A673 (cell line): ENCODE results near the gene LRRIQ4. TPM values are rescaled to one million over a fixed set of nuclear protein-coding genes. Genes with fewer than 3 reads are reported as not detected.

Experiments
- BruUV-seq: library from RNA; stranded (reverse); fragments of 400-500 nt; replicated peaks from 2 replicates; lab custom pipeline; 2021; lab: Mats Ljungman, UMichigan
- CTCF ChIA-PET: fragments of 300-600 bp; sonication (Branson Sonifier 250); formaldehyde crosslinking; loops from one replicate; lab custom pipeline; 2022; ENCODE audit warnings: antibody characterized with exemption; lab: Charles Lee
- POLR2A ChIA-PET: fragments of 300-600 bp; sonication (Branson Sonifier 250); formaldehyde crosslinking; loops from one replicate; lab custom pipeline; 2022; ENCODE audit warnings: antibody characterized with exemption; ENCODE audit not compliant: low non-redundant PET; lab: Charles Lee
- DNase-seq: peaks from one replicate; pipeline ENCODE4 v3.0.0-alpha.2; 2015; ENCODE audit warnings: low spot score
- H3K27ac ChIP-seq: fragments of 200-600 bp; sonication (generic); 2 replicates; pipeline ENCODE4 v1.5.1; 2016; ENCODE audit warnings: mixed run types, low read depth, mild to moderate bottlenecking, mixed read lengths, antibody characterized with exemption, low read length; ENCODE audit not compliant: poor library complexity, severe bottlenecking
- H3K27me3 ChIP-seq: fragments of 200-600 bp; sonication (generic); replicated peaks from 2 replicates; pipeline ENCODE4 v1.6.1; 2017; ENCODE audit warnings: mixed run types, low read depth, mild to moderate bottlenecking, mixed read lengths, antibody characterized with exemption, low read length; ENCODE audit not compliant: insufficient read depth, poor library complexity
- H3K36me3 ChIP-seq: fragments of 200-600 bp; sonication (generic); 2 replicates; pipeline ENCODE4 v1.6.1; 2016; ENCODE audit warnings: mixed run types, mild to moderate bottlenecking, mixed read lengths, antibody characterized with exemption, low read length; ENCODE audit not compliant: insufficient read depth, poor library complexity, severe bottlenecking
- H3K4me1 ChIP-seq: fragments of 200-600 bp; sonication (generic); 2 replicates; pipeline ENCODE4 v1.6.1; 2017; ENCODE audit warnings: mixed run types, mild to moderate bottlenecking, mixed read lengths, antibody characterized with exemption, low read length; ENCODE audit not compliant: insufficient read depth, poor library complexity, severe bottlenecking
- H3K4me3 ChIP-seq: fragments of 200-600 bp; sonication (generic); 2 replicates; pipeline ENCODE4 v1.5.1; 2016; ENCODE audit warnings: low read depth, mixed run types, mild to moderate bottlenecking, mixed read lengths, low read length; ENCODE audit not compliant: poor library complexity, severe bottlenecking
- H3K9me3 ChIP-seq: fragments of 200-600 bp; sonication (generic); 2 replicates; pipeline ENCODE4 v1.6.1; 2016; ENCODE audit warnings: mixed run types, low read depth, mild to moderate bottlenecking, mixed read lengths, antibody characterized with exemption, low read length; ENCODE audit not compliant: poor library complexity, severe bottlenecking
- CTCF ChIP-seq: fragments of 300-800, 200-600 bp; sonication (generic); conservative IDR thresholded peaks from 2 replicates; pipeline ENCODE4 v1.5.1; 2017; ENCODE audit warnings: low read depth, mild to moderate bottlenecking, antibody characterized with exemption, low read length, moderate library complexity, mixed read lengths
- EZH2 ChIP-seq: fragments of 200-600 bp; sonication (generic); IDR thresholded peaks from 2 replicates; pipeline ENCODE4 v1.6.1; 2017; ENCODE audit warnings: borderline replicate concordance, low read depth, mild to moderate bottlenecking, mixed read lengths, antibody characterized with exemption, low read length; ENCODE audit not compliant: poor library complexity, severe bottlenecking
- intact Hi-C: fragments of 100-400 bp; cut with micrococcal nuclease; formaldehyde crosslinking; loops from one replicate; pipeline ENCODE4 v1.10.0; 2022; ENCODE audit not compliant: unreplicated experiment
- total RNA-seq: library from RNA; stranded (reverse); gene quantifications from 2 replicates; pipeline ENCODE4 v1.2.3, GENCODE V29; 2021

Gene LRRIQ4
- total RNA-seq, 1 experiment from 2014 or later, result 0.15 TPM

GRCh38 chr3:169822091-169822490 is 9.4 kb downstream of the LRRIQ4 start:
- no peaks in the 10 kb centered on the region for H3K36me3 ChIP-seq
- intact Hi-C loops, result no loop called here
- no peak overlapping the region for H3K4me3 ChIP-seq
- no peaks in the 10 kb centered on the region for H3K9me3 ChIP-seq
- POLR2A ChIA-PET, result no interaction called here
- H3K27ac ChIP-seq, result no peak overlapping the region
- no peaks in the 10 kb centered on the region for H3K27me3 ChIP-seq
- CTCF ChIA-PET, result no interaction called here
- BruUV-seq, result no TSS peak
- DNase-seq, result no peak
- no peaks in the 10 kb centered on the region for H3K4me1 ChIP-seq
- no peak for TF ChIP-seq EZH2
- no peak for TF ChIP-seq CTCF

GRCh38 chr3:169822540-169822939 is 9.9 kb downstream of the LRRIQ4 start:
- Histone ChIP-seq H3K27me3 (no peaks in the 10 kb centered on the region), H3K9me3 (no peaks in the 10 kb centered on the region), H3K4me1 (no peaks in the 10 kb centered on the region), H3K36me3 (no peaks in the 10 kb centered on the region), H3K4me3 (no peak overlapping the region), H3K27ac (no peak overlapping the region)
- intact Hi-C loops, result no loop called here
- ChIA-PET CTCF (no interaction called here), POLR2A (no interaction called here)
- DNase-seq, result no peak
- TF ChIP-seq EZH2, result no peak
- TF ChIP-seq CTCF, result no peak
- BruUV-seq, result no TSS peak

GRCh38 chr3:169822983-169823382 is 10.3 kb downstream of the LRRIQ4 start:
- H3K27me3 ChIP-seq, result no peaks in the 10 kb centered on the region
- DNase-seq, result no peak
- BruUV-seq, result no TSS peak
- no peaks in the 10 kb centered on the region for H3K36me3 ChIP-seq
- H3K4me1 ChIP-seq, result no peaks in the 10 kb centered on the region
- TF ChIP-seq CTCF, result no peak
- TF ChIP-seq EZH2, result no peak
- no peak overlapping the region for H3K27ac ChIP-seq
- ChIA-PET CTCF (no interaction called here), POLR2A (no interaction called here)
- H3K9me3 ChIP-seq, result no peaks in the 10 kb centered on the region
- H3K4me3 ChIP-seq, result no peak overlapping the region
- intact Hi-C loops, result no loop called here
